Activated T-helper 1 cell treated with anti-CD3 and anti-CD28 coated beads, Interleukin-2, amount 50 U/mL, for 16 hours (primary cell): ENCODE measurements around the gene SNX17.
"Not testable (repeated sequence)": the region's sequence is repeated elsewhere in the genome, so short reads cannot be mapped to it uniquely, and the experiment has no call there.

Experiments
- DNase-seq, 2 donors: peaks; one replicate each; pipeline ENCODE4 v3.0.0-alpha.2; 2020; ENCODE audit warnings: low read depth in 1 of 2, low spot score in 1 of 2

SNX17 gene

GRCh38 chr2:27398962-27399361 lies 28.5 kb downstream of the SNX17 start:
- no peak for DNase-seq

DNA sequence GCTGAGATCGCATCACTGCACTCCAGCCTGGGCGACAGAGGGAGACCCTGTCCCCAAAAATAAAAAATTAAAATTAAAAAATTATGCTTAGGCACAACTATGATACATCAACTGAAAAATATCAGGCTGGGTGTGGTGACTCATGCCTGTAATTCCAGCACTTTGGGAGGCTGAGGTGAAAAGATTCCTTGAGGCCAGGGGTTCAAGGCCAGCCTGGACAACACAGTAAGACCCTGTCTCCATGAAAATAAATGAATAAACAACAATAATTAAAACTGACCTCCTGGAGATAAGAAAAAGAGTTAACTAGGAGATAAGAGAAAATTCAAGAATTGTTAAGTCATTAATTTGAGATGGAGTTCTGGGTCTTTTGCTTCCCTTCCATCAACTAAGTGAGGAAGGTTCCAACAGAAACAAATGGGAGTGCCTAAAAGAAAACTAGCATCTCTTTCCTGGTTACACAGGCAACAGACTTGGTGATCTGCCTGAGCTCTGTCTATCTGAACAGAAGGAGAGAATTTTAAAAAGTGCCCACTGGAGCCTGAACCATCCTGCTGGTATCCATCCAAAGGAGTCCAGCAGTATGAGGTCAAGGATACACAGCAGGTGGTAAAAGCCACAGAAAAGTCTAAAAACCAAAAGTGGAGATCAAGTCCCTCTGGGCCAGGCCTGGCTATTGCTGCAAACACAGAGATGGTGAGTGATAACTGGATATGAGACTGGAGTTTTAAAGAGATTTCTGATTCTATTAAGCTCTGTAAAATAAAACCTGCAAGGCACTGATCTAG lies 30.1 kb downstream of the SNX17 start:
- DNase-seq: no peak

DNA sequence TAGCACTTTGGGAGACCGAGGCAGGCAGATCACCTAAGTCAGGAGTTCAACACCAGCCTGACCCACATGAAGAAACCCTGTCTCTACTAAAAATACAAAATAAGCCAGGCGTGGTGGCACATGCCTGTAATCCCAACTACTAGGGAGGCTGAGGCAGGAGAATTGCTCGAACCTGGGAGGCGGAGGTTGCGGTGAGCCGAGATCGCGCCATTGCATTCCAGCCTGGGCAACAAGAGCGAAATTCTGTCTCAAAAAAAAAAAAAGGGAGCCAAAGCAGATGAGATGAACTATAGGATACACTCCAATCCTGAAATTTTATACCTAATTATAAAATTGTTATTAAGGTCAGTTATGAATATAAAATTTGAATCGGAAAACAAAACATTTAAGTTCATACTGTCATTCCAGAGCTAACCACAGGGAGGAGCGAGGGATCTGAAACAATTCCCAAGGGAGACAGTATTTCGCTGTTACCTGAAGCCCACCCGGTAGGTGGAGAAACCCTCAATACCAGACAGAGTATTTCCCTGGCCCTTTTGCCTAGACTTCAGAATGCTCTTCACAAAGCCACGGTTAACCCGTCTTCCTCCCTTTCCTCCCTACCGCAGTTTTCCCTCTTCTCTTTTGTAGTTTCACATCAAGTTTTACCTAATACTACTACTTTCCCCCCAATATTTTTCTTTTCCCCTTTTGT lies 37.5 kb downstream of the SNX17 start:
- no peak for DNase-seq

- DNase-seq: no peak
Observed at GRCh38 chr2:27408601-27409320, 38.3 kb downstream of the SNX17 start.

DNA sequence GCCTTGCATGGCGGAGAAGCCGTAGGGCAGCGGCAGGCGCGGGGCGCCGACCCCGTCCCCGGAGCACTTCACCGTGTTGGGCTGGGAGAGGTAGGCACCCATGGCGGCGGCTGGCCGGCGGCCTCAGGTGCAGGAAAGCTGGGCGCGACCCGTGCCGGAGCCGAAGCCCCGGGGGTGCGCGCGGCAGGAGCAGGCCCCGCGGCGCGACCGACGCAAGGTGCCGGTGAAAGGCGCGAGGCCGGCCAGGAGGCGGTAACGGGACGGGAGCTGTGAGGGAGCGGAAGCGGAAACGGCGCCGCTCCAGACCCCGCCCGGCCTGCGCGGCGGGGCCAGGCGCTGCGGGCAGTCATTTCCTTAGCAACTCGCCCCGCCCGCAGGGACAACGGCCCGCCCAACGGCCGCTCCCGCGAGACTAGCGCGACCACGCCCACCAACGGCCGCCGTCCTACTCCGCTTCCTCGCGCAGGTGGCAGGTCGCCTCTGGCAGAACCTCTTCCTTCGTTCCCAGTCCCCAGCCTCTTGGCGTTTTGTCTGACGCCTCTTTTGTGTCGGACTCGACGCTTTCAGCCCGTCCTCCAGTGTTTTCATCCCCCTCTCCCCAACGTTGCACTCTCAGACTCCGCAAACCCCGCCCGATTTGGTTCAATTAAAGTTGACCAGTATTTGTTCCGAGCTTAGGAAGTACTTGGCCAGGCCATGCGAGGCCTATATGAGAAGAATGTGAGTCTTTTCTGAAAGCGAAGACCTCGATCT lies 39.1 kb downstream of the SNX17 start, which contains the start of gene PPM1G:
TSS of gene PPM1G (minus strand) at position 271 of the 753 bp plus-strand sequence. CDS start at position 102, 169 bp downstream.
- peak; percentile 95 for DNase-seq

- no peak for DNase-seq
Observed at GRCh38 chr2:27412419-27413152, 42.2 kb downstream of the SNX17 start.

DNA sequence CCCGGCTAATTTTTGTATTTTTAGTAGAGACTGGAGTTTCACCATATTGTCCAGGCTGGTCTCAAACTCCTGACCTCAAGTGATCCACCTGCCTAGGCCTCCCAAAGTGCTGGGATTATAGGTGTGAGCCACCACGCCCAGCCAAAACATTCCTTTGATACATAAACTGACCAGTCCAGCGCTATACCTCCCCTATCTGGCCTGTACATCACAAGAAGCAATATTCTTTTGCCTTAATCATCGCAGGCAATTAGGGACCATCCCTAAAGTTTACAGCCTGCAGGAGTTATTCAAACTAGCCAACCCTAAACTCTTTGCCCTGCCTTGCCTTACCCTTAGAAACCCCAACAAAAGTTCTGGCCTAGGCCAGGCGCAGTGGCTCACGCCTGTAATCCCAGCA lies 45.7 kb downstream of the SNX17 start:
- DNase-seq: no peak

DNA sequence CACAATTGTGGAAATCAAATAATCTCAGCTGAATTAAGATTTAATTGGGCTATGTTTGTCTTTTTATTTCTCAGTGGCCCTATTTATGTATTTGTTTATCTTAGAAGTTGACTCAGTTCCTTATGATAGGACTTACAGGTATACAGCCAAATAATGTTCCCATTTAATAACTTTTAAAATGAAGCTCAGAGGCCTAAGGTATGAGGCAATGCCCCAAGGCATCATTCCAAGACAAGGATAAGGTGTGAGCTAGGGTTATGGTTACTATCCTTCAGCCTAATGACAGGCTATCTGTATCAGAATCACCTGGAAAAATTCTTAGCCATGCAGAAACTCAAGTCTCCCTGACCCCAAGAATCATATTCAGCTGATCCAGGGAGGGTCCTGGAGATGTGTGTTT lies 50.6 kb downstream of the SNX17 start:
- no peak for DNase-seq

DNA sequence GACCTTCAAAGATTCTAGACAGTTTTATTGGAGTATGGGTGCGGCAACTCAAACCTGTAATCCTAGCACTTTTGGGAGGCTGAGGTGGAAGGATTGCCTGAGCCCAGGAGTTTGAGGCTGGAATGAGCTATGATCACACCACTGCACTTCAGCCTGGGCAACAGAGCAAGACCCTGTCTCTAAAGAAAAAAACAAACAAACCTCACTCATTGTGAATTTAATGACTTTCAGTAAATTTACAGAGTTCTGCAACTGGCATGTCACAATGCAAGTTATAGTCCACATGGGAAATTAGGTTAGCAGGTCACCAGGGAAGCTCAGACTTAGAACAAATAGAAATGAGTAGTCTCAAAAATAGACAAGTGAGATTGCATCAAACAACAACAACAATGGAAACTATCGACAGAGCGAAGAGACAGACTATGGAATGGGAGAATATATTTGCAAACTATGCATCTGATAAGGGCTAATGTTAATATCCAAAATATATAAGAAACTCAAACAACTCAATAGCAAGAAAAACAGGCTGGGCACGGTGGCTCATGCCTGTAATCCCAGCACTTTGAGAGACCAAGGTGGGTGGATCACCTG lies 51.3 kb downstream of the SNX17 start:
- no peak for DNase-seq

DNA sequence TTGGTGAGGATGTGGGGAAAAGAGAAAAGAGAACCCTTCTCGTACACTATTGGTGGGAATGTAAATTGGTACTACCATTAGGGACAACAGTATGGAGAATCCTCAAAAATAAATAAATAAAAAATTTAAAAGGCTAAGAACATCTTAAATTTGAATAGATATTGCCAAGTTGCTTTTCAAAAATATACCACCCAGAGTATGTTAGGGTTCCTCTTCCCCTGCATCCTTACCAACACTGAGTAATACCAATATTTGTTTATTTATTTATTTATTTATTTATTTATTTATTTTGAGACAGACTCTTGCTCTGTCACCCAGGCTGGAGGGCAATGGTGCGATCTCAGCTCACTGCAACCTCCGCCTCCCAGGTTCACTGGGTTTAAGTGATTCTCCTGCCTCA lies 52.5 kb downstream of the SNX17 start:
- no peak for DNase-seq

DNA sequence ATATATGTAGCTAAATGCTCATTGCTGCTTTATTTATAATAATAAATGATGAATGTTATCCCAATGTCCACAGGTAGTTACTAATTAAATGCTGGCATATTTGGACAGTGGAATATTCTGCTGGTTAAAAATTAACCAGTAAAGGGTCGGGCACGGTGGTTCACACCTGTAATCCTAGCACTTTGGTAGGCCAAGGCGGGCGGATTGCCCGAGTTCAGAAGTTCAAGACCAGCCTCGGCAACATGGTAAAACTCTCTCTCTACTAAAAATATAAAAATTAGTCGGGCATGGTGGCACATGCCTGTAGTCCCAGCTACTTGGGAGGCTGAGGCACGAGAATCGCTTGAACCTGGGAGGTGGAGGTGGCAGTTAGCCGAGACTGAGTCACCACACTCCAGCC lies 54.6 kb downstream of the SNX17 start:
- DNase-seq: not testable (repeated sequence)
